Esophagus squamous epithelium (tissue), 5 donors: Measurements from ENCODE around the gene OR2T12. TPM values are rescaled to one million over a fixed set of nuclear protein-coding genes. Genes with fewer than 3 reads are reported as not detected.
"Not testable (repeated sequence)": the region's sequence is repeated elsewhere in the genome, so short reads cannot be mapped to it uniquely, and the experiment has no call there.

ENCODE experiments used
- DNase-seq: peaks from one replicate; lab custom pipeline; 2025; lab: John Stamatoyannopoulos, UW
- H3K27ac ChIP-seq, 4 donors: fragments of 200-600 bp; sonication (generic); one replicate each; pipeline ENCODE4 v1.5.1; 2016 to 2019; ENCODE audit warnings: mild to moderate bottlenecking in 1 of 4
- H3K27me3 ChIP-seq, 4 donors: fragments of 200-600 bp; sonication (generic); 1 replicate in 3 of 4; 2 replicates in 1 of 4; pipeline versions ENCODE4 v1.5.1 to v1.6.0; 2017 to 2021; ENCODE audit warnings: antibody characterized with exemption in 1 of 4
- H3K36me3 ChIP-seq, 3 donors: fragments of 200-600 bp; sonication (generic); one replicate each; pipeline ENCODE4 v1.5.1; 2016 to 2019
- H3K4me1 ChIP-seq, 3 donors: fragments of 200-600 bp; sonication (generic); one replicate each; pipeline ENCODE4 v1.5.1; 2017 to 2019
- H3K4me3 ChIP-seq, 4 donors: fragments of 200-600 bp; sonication (generic); 1 replicate in 3 of 4; 2 replicates in 1 of 4; pipeline ENCODE4 v1.5.1; 2016 to 2019; ENCODE audit warnings: mild to moderate bottlenecking in 2 of 4, moderate library complexity in 1 of 4
- H3K9me3 ChIP-seq, 3 donors: fragments of 200-600 bp; sonication (generic); one replicate each; pipeline ENCODE4 v1.5.1; 2016 to 2019
- POLR2A ChIP-seq, 4 donors: fragments of 450-650 bp; IDR thresholded peaks; one replicate each; pipeline ENCODE4 v1.6.1; 2017; ENCODE audit warnings: antibody characterized with exemption in 4 of 4, mild to moderate bottlenecking in 4 of 4, moderate library complexity in 3 of 4
- WGBS, 2 donors: methylation state at CpG; one replicate each; pipeline ENCODE4 v1.1.5; 2018; 5-methylcytosine and 5-hydroxymethylcytosine counted together
- intact Hi-C: fragments of 100-400 bp; cut with DNase I; formaldehyde crosslinking; loops from one replicate; pipeline ENCODE4 v1.15.0; 2022
- total RNA-seq, 4 donors: library from RNA; depleted of rRNA; stranded (reverse); fragments of >200 nt; gene quantifications; one replicate each; pipeline ENCODE4 v1.1.0, GENCODE V29; 2016
- TF ChIP-seq, protein P1 (sequence below), 6 experiments: fragments of 450-650 bp in 4 of 6; fragments of 200-600 bp in 2 of 6; sonication (generic) in 2 of 6; IDR thresholded peaks; one replicate each; pipeline ENCODE4 v1.5.1; 2016 to 2019; ENCODE audit warnings: antibody characterized with exemption in 6 of 6, mild to moderate bottlenecking in 4 of 6, moderate library complexity in 4 of 6
- donor health status: DM: yes; HTN: yes; CAD: no.

OR2T12 gene, protein sequence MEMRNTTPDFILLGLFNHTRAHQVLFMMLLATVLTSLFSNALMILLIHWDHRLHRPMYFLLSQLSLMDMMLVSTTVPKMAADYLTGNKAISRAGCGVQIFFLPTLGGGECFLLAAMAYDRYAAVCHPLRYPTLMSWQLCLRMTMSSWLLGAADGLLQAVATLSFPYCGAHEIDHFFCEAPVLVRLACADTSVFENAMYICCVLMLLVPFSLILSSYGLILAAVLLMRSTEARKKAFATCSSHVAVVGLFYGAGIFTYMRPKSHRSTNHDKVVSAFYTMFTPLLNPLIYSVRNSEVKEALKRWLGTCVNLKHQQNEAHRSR
- not detected for total RNA-seq

DNA sequence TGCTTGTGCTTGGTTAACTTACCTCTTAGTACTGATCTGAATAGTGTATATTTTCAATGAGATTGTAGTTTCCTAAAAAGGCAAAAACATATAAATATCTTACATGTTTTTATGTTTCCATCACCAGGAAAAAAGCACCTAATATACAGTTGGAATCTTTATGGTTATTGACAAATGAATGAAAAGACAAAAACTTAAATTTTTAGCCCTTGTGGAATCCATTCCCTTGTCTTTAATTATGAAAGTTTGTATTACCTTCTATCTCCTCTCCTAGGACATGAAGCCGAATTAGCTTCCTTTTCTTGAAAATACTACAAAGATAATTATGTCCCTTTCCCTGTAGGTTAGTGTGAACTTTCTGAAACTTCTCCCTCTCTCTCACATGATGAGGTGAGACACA, at the start of gene OR2T12:
Gene OR2T12, minus strand, starts transcription at position 101 of the 400 bp plus-strand sequence. CDS start 7,846 bp downstream, outside the sequence.
- no peak for TF ChIP-seq POLR2A (IDR thresholded peaks at IDR 0.05)
- TF ChIP-seq, protein P1, sequence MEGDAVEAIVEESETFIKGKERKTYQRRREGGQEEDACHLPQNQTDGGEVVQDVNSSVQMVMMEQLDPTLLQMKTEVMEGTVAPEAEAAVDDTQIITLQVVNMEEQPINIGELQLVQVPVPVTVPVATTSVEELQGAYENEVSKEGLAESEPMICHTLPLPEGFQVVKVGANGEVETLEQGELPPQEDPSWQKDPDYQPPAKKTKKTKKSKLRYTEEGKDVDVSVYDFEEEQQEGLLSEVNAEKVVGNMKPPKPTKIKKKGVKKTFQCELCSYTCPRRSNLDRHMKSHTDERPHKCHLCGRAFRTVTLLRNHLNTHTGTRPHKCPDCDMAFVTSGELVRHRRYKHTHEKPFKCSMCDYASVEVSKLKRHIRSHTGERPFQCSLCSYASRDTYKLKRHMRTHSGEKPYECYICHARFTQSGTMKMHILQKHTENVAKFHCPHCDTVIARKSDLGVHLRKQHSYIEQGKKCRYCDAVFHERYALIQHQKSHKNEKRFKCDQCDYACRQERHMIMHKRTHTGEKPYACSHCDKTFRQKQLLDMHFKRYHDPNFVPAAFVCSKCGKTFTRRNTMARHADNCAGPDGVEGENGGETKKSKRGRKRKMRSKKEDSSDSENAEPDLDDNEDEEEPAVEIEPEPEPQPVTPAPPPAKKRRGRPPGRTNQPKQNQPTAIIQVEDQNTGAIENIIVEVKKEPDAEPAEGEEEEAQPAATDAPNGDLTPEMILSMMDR (IDR thresholded peaks at IDR 0.05), result no peak
- Histone ChIP-seq H3K4me3 (no peak within 1 kb of the TSS), H3K27me3 (no peaks in the 10 kb centered on the region), H3K4me1 (no peaks in the 10 kb centered on the region), H3K36me3 (no peaks in the 10 kb centered on the region), H3K27ac (no peak within 1 kb of the TSS), H3K9me3 (no peaks in the 10 kb centered on the region)
- no peak for DNase-seq
- WGBS, 2 donors, result 79 to 80% methylated on average over 1 of the region's 1 CpG
- intact Hi-C loops, result no loop called here

DNA sequence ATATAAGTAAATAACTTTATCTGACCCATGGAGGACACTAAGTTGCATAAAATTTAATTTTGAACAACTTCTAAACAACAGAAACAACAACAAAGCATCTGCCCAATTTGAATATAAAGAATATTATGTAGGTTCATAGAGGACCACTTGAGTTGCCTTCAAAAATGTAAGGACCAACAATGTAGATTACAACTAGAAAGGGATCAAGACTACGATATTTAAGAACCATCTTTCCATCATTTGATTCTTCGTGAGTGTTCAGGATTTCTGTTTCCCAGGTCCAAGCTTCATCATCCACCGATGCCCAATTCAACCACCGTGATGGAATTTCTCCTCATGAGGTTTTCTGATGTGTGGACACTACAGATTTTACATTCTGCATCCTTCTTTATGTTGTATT, 45.3 kb upstream of the OR2T12 start, which contains the start of gene OR14C36:
Gene OR14C36, plus strand, starts transcription at position 301 of the 400 bp plus-strand sequence. Its CDS starts 0 bp downstream, at position 301.
- Histone ChIP-seq H3K27ac (no peak within 1 kb of the TSS), H3K4me1 (no peaks in the 10 kb centered on the region), H3K4me3 (no peak within 1 kb of the TSS), H3K27me3 (no peaks in the 10 kb centered on the region), H3K36me3 (no peaks in the 10 kb centered on the region), H3K9me3 (no peaks in the 10 kb centered on the region)
- no peak for DNase-seq
- intact Hi-C loops, result no loop called here
- TF ChIP-seq, protein P1 (IDR thresholded peaks at IDR 0.05), result no peak
- no peak for TF ChIP-seq POLR2A (IDR thresholded peaks at IDR 0.05)
- WGBS, 2 donors, result 65 to 68% methylated on average over 4 of the region's 4 CpGs

DNA sequence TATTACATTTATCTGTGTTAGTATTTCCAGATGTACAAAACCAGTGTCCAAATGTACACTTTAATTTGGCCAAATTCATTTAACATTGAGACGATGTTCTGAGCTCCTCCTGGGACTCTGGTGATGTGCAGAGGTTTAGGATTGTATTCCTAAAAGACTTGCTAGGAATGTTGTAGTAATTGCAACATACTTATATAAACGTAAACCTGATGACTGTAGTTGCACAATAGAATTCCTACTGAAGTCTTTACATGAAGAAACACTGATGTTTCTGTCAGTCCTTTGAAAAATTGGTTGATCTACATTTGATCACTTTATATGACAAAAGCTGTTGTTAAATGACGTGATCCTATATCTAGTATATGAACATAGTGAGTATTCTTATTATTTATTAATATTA, 40.2 kb upstream of the OR2T12 start:
- Histone ChIP-seq H3K27ac (no peak overlapping the region), H3K36me3 (no peaks in the 10 kb centered on the region), H3K9me3 (no peaks in the 10 kb centered on the region), H3K4me3 (no peak overlapping the region), H3K27me3 (no peaks in the 10 kb centered on the region), H3K4me1 (no peaks in the 10 kb centered on the region)
- intact Hi-C loops, result no loop called here
- TF ChIP-seq, protein P1 (IDR thresholded peaks at IDR 0.05), result no peak
- TF ChIP-seq POLR2A (IDR thresholded peaks at IDR 0.05), result no peak
- DNase-seq, result no peak
- 33 to 47% methylated on average over 3 of the region's 3 CpGs for WGBS, 2 donors

DNA sequence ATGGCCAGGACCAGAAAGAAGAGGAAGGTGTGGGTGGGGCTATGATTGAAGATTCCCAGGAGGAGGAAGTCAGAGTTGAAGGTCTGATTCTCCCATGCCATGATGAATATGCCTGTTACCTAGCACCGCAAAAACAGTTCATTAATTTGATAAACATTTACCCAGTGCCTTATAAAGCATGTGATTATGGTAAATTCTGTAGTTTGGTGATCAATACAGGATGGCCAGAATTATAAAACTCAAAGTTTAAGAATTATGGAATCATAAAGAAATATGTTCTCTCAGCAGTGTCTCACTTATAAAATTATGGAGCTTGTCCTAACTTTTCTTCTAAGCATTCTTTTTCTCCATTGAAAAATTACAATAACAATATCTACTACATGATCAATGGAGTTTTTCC, 21.2 kb upstream of the OR2T12 start, which contains the start of gene OR2M7:
Gene OR2M7, minus strand, starts transcription at position 101 of the 400 bp plus-strand sequence. Its CDS starts 0 bp downstream, at position 101.
- Histone ChIP-seq H3K4me1 (no peaks in the 10 kb centered on the region), H3K9me3 (no peaks in the 10 kb centered on the region), H3K4me3 (no peak within 1 kb of the TSS), H3K27ac (no peak within 1 kb of the TSS), H3K36me3 (no peaks in the 10 kb centered on the region), H3K27me3 (no peaks in the 10 kb centered on the region)
- intact Hi-C loops, result no loop called here
- DNase-seq, result no peak
- 90 to 94% methylated on average over 1 of the region's 1 CpG for WGBS, 2 donors
- TF ChIP-seq POLR2A (IDR thresholded peaks at IDR 0.05), result no peak
- TF ChIP-seq, protein P1 (IDR thresholded peaks at IDR 0.05), result no peak

DNA sequence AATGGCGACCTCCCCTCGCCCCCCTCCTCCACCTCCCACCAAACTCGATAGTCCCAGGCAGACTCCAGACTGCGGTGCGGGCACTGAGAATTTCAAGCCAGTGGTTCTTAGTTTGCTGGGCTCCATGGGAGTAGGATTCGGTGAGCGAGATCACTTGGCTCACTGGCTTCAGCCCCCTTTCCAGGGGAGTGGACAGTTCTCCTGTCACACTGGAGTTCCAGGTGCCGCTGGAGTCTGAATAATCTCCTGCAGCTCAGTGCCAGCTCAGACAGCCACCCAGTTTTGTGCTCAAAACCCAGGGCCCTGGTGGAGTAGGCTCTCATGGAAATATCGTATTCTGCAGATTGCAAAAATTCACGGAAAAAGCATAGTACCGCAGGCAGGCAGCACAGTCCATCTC, 13.6 kb upstream of the OR2T12 start:
- Histone ChIP-seq H3K27ac (no peak overlapping the region), H3K9me3 (peaks cover 0 to 27% (median 0%) of the 10 kb centered on the region in 3 donors), H3K27me3 (no peaks in the 10 kb centered on the region), H3K36me3 (no peaks in the 10 kb centered on the region), H3K4me1 (no peaks in the 10 kb centered on the region), H3K4me3 (no peak overlapping the region)
- 64 to 78% methylated on average over 4 to 6 of the region's 11 CpGs for WGBS, 2 donors
- intact Hi-C loops, result no loop called here
- TF ChIP-seq, protein P1 (IDR thresholded peaks at IDR 0.05), result no peak
- TF ChIP-seq POLR2A (IDR thresholded peaks at IDR 0.05), result no peak
- DNase-seq, result no peak

DNA sequence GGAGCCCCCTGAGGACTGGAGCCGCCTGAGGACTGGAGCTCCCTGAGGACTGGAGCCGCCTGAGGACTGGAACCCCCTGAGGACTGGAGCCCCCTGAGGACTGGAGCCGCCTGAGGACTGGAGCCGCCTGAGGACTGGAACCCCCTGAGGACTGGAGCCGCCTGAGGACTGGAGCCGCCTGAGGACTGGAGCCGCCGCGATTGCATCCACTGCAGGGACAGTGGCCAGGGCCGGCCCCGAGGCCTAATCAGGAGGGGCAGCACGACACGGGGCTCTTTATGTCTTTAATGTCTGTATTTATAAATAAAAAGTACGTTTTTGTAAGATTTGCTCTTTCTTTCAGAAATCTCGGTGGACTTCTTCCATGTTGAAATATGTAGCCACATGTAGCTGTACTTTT, 3.5 kb upstream of the OR2T12 start:
- H3K4me1 ChIP-seq, H3K36me3 ChIP-seq, H3K4me3 ChIP-seq, H3K27ac ChIP-seq, H3K9me3 ChIP-seq, intact Hi-C loops, H3K27me3 ChIP-seq, DNase-seq: not testable (repeated sequence)
- 72 to 84% methylated on average over 6 to 7 of the region's 15 CpGs for WGBS, 2 donors
